ENCODE data around the gene MAST3. TPM values are rescaled to one million over a fixed set of nuclear protein-coding genes. Genes with fewer than 3 reads are reported as not detected.

Gene MAST3
- total RNA-seq, 1 donor from 2014 or later: 0.79 TPM

- TF ChIP-seq CTCF (IDR thresholded peaks at IDR 0.05; ENCODE audit: insufficient read depth, low read length, severe bottlenecking): no peak
- Histone ChIP-seq H3K4me3 (ENCODE audit: low read depth, low read length) (no peak overlapping the region), H3K36me3 (ENCODE audit: control insufficient read depth, insufficient read depth, low read length) (peaks cover 10% of the 10 kb centered on the region), H3K27me3 (ENCODE audit: control insufficient read depth, insufficient read depth, low read length) (no peaks in the 10 kb centered on the region)
- DNase-seq (ENCODE audit: low read depth): no peak
- FAIRE-seq: no peak
Observed at GRCh38 chr19:18120127-18120526, 22.5 kb downstream of the MAST3 start.

GRCh38 chr19:18121166-18121565 is 23.6 kb downstream of the MAST3 start:
- H3K36me3 ChIP-seq (ENCODE audit: control insufficient read depth, insufficient read depth, low read length): peaks cover 11% of the 10 kb centered on the region
- DNase-seq (ENCODE audit: low read depth) (no peak), FAIRE-seq (no peak)
- H3K27me3 ChIP-seq (ENCODE audit: control insufficient read depth, insufficient read depth, low read length): no peaks in the 10 kb centered on the region
- H3K4me3 ChIP-seq (ENCODE audit: low read depth, low read length): no peak overlapping the region
- TF ChIP-seq CTCF (IDR thresholded peaks at IDR 0.05; ENCODE audit: insufficient read depth, low read length, severe bottlenecking): no peak

- DNase-seq (ENCODE audit: low read depth) (no peak), FAIRE-seq (no peak)
- TF ChIP-seq CTCF (IDR thresholded peaks at IDR 0.05; ENCODE audit: insufficient read depth, low read length, severe bottlenecking): no peak
- Histone ChIP-seq H3K27me3 (ENCODE audit: control insufficient read depth, insufficient read depth, low read length) (no peaks in the 10 kb centered on the region), H3K4me3 (ENCODE audit: low read depth, low read length) (no peak overlapping the region), H3K36me3 (ENCODE audit: control insufficient read depth, insufficient read depth, low read length) (peaks cover 13% of the 10 kb centered on the region)
Observed at GRCh38 chr19:18122424-18122823, 24.8 kb downstream of the MAST3 start.

GRCh38 chr19:18122860-18123795 is 25.6 kb downstream of the MAST3 start:
- Histone ChIP-seq H3K27me3 (ENCODE audit: control insufficient read depth, insufficient read depth, low read length) (no peaks in the 10 kb centered on the region), H3K4me3 (ENCODE audit: low read depth, low read length) (no peak overlapping the region), H3K36me3 (ENCODE audit: control insufficient read depth, insufficient read depth, low read length) (peaks cover 13% of the 10 kb centered on the region)
- no peak for DNase-seq (ENCODE audit: low read depth)
- TF ChIP-seq CTCF (IDR thresholded peaks at IDR 0.05; ENCODE audit: insufficient read depth, low read length, severe bottlenecking): no peak
- peak; percentile 93 for FAIRE-seq

- Histone ChIP-seq H3K36me3 (ENCODE audit: control insufficient read depth, insufficient read depth, low read length) (peaks cover 13% of the 10 kb centered on the region), H3K4me3 (ENCODE audit: low read depth, low read length) (no peak overlapping the region), H3K27me3 (ENCODE audit: control insufficient read depth, insufficient read depth, low read length) (no peaks in the 10 kb centered on the region)
- DNase-seq (ENCODE audit: low read depth) (no peak), FAIRE-seq (no peak)
- TF ChIP-seq CTCF (IDR thresholded peaks at IDR 0.05; ENCODE audit: insufficient read depth, low read length, severe bottlenecking): no peak
Observed at GRCh38 chr19:18123819-18124218, 26.2 kb downstream of the MAST3 start.
